Thyroid gland (tissue), 4 donors: Measurements from ENCODE around the gene CCL5. TPM values are rescaled to one million over a fixed set of nuclear protein-coding genes. Genes with fewer than 3 reads are reported as not detected.

Experiments used
- DNase-seq, 2 donors: peaks; one replicate each; pipeline ENCODE4 v3.0.0-alpha.2; 2019
- H3K27ac ChIP-seq, 3 donors: fragments of 200-600 bp; sonication (generic); 1 replicate in 2 of 3; 2 replicates in 1 of 3; pipeline ENCODE4 v1.5.1; 2016 to 2019; ENCODE audit warnings: mild to moderate bottlenecking in 1 of 3, moderate library complexity in 1 of 3
- H3K27me3 ChIP-seq: fragments of 200-600 bp; sonication (generic); one replicate; pipeline ENCODE4 v1.5.1; 2019
- H3K36me3 ChIP-seq, 2 donors: fragments of 200-600 bp; sonication (generic); one replicate each; pipeline ENCODE4 v1.5.1; 2016 to 2019
- H3K4me1 ChIP-seq, 2 donors: fragments of 200-600 bp; sonication (generic); one replicate each; pipeline ENCODE4 v1.5.1; 2017 to 2019
- H3K4me3 ChIP-seq, 3 donors: fragments of 200-600 bp; sonication (generic); replicated peaks in 1 of 3; 1 replicate in 2 of 3; 2 replicates in 1 of 3; pipeline ENCODE4 v1.5.1; 2016; ENCODE audit warnings: mild to moderate bottlenecking in 1 of 3
- H3K9me3 ChIP-seq: fragments of 200-600 bp; sonication (generic); one replicate; pipeline ENCODE4 v1.5.1; 2017
- POLR2A ChIP-seq, 2 donors: fragments of 450-650 bp; IDR thresholded peaks; one replicate each; pipeline ENCODE4 v1.6.1; 2017; ENCODE audit warnings: antibody characterized with exemption in 2 of 2, mild to moderate bottlenecking in 2 of 2, moderate library complexity in 1 of 2
- WGBS, 2 donors: methylation state at CpG; one replicate each; pipeline ENCODE4 v1.1.5; 2017; 5-methylcytosine and 5-hydroxymethylcytosine counted together
- intact Hi-C: fragments of 100-400 bp; cut with DNase I; formaldehyde crosslinking; loops from one replicate; pipeline ENCODE4 v1.15.1; 2023
- total RNA-seq, 4 donors: library from RNA; depleted of rRNA; stranded (reverse); fragments of >200 nt; gene quantifications; one replicate each; pipeline ENCODE4 v1.2.3, GENCODE V29; 2016
- TF ChIP-seq, protein P1 (sequence below), 6 experiments: fragments of 200-600 bp in 3 of 6; fragments of 450-650 bp in 3 of 6; sonication (generic) in 3 of 6; IDR thresholded peaks; one replicate each; pipeline ENCODE4 v1.5.1; 2016 to 2019; ENCODE audit warnings: antibody characterized with exemption in 6 of 6, mild to moderate bottlenecking in 2 of 6, inconsistent platforms in 1 of 6, moderate library complexity in 1 of 6

CCL5 gene
- 1 to 10 TPM; 2.1 to 5.3 (median 3.8) TPM for total RNA-seq

GRCh38 chr17:35879773-35880654 is at the start of gene CCL5:
TSS of gene CCL5 (minus strand) at chr17:35880360.
- Histone ChIP-seq H3K36me3 (no peaks in the 10 kb centered on the region), H3K27ac (no peak within 1 kb of the TSS), H3K4me3 (no peak within 1 kb of the TSS), H3K27me3 (no peaks in the 10 kb centered on the region), H3K4me1 (no peaks in the 10 kb centered on the region), H3K9me3 (no peaks in the 10 kb centered on the region)
- TF ChIP-seq POLR2A (IDR thresholded peaks at IDR 0.05): no peak
- TF ChIP-seq, protein P1, sequence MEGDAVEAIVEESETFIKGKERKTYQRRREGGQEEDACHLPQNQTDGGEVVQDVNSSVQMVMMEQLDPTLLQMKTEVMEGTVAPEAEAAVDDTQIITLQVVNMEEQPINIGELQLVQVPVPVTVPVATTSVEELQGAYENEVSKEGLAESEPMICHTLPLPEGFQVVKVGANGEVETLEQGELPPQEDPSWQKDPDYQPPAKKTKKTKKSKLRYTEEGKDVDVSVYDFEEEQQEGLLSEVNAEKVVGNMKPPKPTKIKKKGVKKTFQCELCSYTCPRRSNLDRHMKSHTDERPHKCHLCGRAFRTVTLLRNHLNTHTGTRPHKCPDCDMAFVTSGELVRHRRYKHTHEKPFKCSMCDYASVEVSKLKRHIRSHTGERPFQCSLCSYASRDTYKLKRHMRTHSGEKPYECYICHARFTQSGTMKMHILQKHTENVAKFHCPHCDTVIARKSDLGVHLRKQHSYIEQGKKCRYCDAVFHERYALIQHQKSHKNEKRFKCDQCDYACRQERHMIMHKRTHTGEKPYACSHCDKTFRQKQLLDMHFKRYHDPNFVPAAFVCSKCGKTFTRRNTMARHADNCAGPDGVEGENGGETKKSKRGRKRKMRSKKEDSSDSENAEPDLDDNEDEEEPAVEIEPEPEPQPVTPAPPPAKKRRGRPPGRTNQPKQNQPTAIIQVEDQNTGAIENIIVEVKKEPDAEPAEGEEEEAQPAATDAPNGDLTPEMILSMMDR (IDR thresholded peaks at IDR 0.05): no peak
- WGBS, 2 donors: 68 to 71% methylated on average over 11 of the region's 11 CpGs
- DNase-seq: peak in 1 of 2 donors; percentile 21
- intact Hi-C loops: no loop called here

GRCh38 chr17:35927714-35928113 is 47.6 kb upstream of the CCL5 start:
- Histone ChIP-seq H3K4me1 (peaks cover 11 to 13% of the 10 kb centered on the region in 2 donors), H3K27ac (no peak overlapping the region), H3K9me3 (no peaks in the 10 kb centered on the region), H3K27me3 (no peaks in the 10 kb centered on the region), H3K36me3 (no peaks in the 10 kb centered on the region), H3K4me3 (no peak overlapping the region)
- no peak for DNase-seq
- intact Hi-C loops: no loop called here
- TF ChIP-seq, protein P1 (IDR thresholded peaks at IDR 0.05): no peak
- TF ChIP-seq POLR2A (IDR thresholded peaks at IDR 0.05): no peak

DNA sequence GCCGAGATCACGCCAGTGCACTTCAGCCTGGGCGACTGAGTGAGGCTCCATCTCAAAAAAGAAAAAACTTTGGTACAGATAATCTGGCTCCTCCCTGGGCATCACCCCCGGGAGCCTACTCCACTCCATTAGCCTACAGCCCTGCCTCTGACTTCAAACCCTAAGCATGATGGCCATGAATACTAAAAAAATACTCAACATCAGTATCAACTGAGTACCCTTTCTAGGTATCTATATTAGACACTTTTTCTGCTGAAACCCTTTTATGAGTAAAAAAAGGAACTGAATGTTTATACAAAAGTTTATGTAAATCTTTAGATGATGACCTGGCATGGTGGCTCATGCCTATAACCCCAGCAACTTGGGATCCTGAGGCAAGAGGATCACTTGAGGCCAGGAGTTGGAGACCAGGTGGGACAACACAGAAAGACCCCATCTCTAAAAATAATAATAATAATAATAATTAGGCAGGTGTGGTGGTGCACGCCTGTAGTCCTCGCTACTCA is 43.5 kb upstream of the CCL5 start:
- Histone ChIP-seq H3K27ac (no peak overlapping the region), H3K27me3 (no peaks in the 10 kb centered on the region)

DNA sequence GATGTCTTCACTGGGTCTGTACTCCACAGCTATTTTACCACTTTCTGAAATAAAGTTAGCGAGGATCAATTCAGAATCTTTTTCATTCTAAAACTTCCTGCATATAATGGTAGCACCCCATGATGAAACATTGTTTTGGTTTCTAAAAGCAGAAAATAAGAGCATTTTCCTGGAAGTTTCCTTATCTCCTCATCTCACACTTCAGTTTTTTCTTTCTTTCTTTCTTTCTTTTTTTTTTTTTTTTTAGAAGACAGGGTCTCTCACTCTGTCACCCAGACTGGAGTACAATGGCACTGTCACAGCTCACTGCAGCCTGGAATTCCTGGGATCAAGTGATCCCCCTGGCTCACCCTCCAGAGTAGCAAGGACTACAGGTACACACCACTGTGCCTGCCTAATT is 40.1 kb upstream of the CCL5 start:
- DNase-seq: no peak
- Histone ChIP-seq H3K9me3 (no peaks in the 10 kb centered on the region), H3K36me3 (no peaks in the 10 kb centered on the region), H3K4me1 (no peaks in the 10 kb centered on the region), H3K27ac (no peak overlapping the region), H3K27me3 (no peaks in the 10 kb centered on the region), H3K4me3 (no peak overlapping the region)
- WGBS, 2 donors: 100% methylated on average over 1 of the region's 1 CpG
- TF ChIP-seq, protein P1 (IDR thresholded peaks at IDR 0.05): no peak
- no peak for TF ChIP-seq POLR2A (IDR thresholded peaks at IDR 0.05)
- intact Hi-C loops: no loop called here

More for the DNA sequence above, 43.5 kb upstream of the CCL5 start:
- Histone ChIP-seq H3K9me3 (no peaks in the 10 kb centered on the region), H3K4me1 (no peaks in the 10 kb centered on the region), H3K36me3 (no peaks in the 10 kb centered on the region), H3K4me3 (no peak overlapping the region)
- WGBS, 2 donors: 94 to 97% methylated on average over 6 of the region's 6 CpGs
- TF ChIP-seq, protein P1 (IDR thresholded peaks at IDR 0.05): no peak
- no peak for TF ChIP-seq POLR2A (IDR thresholded peaks at IDR 0.05)
- intact Hi-C loops: no loop called here
- no peak for DNase-seq

DNA sequence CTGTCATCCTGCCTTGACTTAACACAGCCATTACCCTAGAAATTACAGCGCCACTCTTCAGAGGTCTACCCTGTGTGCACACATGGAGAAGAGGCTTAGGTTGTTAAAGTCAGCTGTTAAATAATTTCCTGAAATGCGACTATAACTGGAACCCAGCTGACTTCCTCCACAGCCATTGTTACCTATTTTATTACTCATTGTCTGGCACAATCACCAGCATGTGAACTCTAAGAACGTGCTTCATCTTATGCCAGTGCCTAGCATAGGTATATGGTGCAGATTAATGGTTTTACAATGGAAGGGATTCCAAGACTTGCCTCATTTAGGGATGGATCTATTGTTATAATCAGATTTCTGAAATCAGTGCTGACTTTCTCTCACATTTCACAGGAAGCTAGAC is 38.5 kb upstream of the CCL5 start:
- intact Hi-C loops: no loop called here
- WGBS, 2 donors: 60 to 80% methylated on average over 3 of the region's 3 CpGs
- Histone ChIP-seq H3K27ac (no peak overlapping the region), H3K36me3 (no peaks in the 10 kb centered on the region), H3K4me3 (no peak overlapping the region), H3K4me1 (no peaks in the 10 kb centered on the region), H3K9me3 (no peaks in the 10 kb centered on the region), H3K27me3 (no peaks in the 10 kb centered on the region)
- DNase-seq: no peak
- TF ChIP-seq POLR2A (IDR thresholded peaks at IDR 0.05): no peak
- TF ChIP-seq, protein P1 (IDR thresholded peaks at IDR 0.05): no peak
